ENCODE data around the gene MLLT3.
"Not testable (repeated sequence)": the region's sequence is repeated elsewhere in the genome, so short reads cannot be mapped to it uniquely, and the experiment has no call there.

The MLLT3 gene

DNA sequence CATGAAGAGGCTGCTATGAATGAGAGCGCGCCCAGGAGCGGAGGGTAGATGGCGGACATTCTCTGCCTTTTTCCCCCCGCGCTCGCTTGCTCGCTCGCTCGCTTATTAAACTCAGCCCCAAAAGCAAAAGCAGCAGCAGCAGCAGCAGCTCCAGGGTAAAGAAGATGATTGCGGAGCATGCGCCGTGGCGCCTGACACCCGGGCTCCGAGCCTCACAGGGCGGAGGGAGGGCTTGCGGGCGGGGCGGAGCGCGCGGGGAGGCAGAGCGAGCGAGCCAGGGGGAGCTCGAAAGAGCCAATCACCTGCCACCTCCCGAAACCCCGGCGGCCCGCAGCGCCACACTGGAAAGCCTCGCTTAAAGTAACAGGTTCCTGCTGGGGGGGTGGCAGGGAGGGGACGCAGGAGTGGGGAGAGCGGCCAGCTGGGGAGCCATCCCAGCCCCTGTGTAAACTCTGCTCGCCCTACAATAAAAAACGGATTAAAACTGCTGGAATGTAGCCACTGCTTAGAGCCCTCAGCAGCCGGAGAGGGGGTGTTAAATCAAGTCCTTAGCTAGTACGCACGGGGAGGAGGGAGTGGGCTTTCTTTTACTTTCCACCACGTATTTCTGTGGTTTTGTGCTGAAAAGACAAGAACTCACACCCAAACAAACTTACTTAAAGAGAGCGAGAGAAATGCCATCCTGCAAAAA lies at the start of gene MLLT3:
Gene MLLT3 (minus strand): TSS at position 170 of the 691 bp plus-strand sequence.
- peak; percentile 96 for DNase-seq

DNA sequence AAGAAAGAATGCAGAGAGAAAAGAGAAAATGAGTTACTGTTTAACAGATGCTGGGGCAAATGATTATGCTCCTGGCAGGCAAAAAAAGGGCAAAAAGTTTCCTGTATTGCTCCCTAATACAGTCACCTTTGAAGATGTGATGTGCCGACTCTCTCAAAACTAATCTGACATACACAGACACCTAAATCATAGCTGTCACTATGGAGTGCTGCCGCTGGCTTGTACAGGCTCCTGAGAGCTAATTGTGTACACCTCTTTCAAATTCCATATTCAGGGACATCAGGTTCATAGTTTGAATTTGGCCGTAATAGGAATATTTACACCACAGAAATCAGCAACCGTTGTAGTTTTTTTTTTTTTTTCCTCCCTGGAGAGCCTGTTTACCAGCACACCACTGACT lies 49.3 kb upstream of the MLLT3 start:
- no peak for DNase-seq

DNA sequence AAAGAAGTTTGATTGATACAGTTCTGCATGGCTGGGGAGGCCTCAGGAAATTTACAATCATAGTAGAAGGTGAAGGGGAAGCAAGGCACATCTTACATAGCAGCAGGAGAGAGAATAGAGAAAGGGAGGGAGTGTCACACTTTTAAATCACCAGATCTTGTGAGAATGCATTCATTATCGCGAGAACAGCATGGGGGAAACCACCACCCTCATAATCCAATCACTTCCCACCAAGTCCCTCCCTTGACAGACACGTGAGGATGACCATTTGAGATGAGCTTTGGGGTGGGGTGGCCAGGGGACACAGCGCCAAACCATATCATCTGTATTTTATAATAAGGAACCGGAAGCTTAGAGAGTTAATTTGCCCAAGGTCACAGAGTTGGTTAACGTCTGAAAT lies 48.1 kb upstream of the MLLT3 start:
- DNase-seq: no peak

DNA sequence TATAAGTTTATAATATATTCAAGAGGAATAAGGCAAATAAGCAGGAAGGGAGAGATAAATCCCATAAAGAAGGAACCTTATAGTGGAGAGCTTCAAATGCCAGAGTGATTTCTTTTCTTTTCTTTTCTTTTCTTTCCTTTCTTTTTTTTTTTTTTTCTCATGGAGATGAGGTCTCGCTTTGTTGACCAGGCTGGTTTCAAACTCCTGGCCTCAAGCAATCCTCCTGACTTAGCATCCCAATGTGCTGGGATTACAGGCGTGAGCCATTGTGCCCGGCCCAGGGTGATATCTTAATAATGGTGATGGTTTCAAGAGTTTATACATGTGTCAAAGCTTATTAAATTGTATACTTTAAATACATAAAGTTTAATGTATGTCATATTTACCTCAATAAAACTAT lies 42.2 kb upstream of the MLLT3 start:
- no peak for DNase-seq

DNA sequence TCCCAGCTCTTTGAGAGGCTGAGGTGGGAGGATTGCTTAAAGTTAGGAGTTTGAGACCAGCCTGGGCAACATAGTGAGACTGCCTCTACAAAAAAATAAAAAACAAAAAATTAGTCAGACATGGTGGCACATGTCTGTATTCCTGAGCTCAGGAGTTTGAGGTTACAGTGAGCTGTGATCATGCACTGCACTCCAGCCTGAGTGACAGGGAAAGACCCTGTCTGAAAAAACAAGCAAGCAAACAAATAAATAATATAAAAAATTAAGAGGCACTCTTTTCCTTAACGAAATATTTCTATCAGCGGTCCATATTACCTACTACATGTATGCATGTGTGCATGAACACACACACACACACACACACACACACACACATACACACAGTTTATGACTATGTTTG lies 40.8 kb upstream of the MLLT3 start:
- no peak for DNase-seq

DNA sequence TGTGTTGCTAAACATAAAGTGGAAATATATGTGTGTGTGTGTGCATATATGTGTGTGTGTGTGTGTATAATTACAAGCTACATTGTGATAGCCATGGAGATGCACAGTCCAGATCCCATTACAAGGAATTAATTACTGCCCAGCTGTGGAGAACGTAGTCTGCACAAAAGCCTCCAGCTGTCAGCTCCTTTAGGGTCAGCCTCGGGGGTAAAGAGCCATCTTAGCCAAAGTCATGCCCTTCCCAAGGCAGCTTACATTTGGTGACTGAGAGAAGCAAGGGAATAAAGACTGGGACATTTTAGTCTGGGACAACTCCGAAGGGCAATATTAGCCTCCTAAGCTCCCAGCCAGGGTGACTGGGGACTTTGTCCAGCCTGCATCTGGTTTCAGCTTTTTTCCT lies 39.9 kb upstream of the MLLT3 start:
- peak; percentile 21 for DNase-seq

DNA sequence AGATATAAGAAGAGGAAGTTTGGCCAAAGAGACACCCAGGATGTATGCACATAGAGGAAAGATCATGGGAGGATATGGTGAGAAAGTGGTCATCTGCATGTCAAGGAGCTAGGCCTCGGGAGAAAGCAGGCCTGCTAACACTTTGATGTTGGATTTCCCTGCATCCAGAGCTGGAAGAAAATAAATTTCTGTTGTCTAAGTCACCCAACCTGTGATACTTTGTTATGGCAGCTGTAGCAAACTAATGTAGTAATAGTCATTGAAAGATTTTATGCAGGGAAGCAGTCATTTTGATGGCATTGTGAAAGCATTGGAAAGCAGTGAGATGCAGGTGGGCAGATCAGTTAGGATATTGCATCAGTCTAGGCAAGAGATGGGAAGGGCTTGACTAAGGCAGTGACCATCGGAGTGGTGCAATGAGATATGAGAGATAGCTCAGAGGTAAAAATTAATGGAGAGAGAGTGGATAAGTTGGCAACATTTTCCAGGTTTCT lies 37.2 kb upstream of the MLLT3 start:
- no peak for DNase-seq

DNA sequence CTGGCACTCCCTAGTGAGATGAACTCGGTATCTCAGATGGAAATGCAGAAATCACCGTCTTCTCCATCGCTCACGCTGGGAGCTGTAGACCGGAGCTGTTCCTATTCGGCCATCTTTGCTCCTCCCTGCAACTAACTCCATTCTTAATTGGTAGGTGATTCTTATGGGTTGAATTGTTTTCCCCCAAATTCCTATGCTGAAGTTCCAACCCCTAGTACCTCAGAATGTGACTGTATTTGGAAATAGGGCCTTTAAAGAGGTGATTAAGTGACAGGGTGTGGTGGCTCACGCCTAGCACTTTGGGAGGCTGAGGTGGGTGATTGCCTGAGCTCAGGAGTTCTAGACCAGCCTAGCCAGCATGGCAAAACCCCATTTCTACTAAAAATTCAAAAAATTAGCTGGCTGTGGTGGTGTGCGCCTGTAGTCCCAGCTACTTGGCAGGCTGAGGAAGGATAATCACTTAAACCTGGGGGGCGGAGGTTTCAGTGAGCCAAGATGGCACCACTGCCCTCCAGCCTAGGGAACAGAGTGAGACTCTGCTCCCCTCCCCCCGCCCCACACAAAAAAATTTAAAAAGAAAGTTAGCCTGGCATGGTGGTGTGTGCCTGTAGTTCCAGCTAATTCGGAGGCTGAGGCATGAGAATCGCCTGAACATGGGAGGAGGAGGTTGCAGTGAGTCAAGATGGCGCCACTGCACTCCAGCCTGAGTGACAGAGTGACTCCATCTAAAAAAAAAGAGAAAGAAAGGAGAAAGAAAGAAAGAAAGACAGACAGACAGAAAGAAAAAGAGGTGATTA lies 36.6 kb upstream of the MLLT3 start:
- DNase-seq: no peak

DNA sequence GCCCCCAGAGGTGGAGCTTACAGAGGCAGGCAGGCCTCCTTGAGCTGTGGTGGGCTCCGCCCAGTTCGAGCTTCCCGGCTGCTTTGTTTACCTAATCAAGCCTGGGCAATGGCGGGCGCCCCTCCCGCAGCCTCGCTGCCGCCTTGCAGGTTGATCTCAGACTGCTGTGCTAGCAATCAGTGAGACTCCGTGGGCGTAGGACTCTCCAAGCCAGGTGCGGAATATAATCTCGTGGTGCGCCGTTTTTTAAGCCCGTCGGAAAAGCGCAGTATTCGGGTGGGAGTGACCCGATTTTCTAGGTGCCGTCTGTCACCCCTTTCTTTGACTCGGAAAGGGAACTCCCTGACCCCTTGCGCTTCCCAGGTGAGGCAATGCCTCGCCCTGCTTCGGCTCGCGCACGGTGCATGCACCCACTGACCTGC lies 36.0 kb upstream of the MLLT3 start:
- DNase-seq: not testable (repeated sequence)

DNA sequence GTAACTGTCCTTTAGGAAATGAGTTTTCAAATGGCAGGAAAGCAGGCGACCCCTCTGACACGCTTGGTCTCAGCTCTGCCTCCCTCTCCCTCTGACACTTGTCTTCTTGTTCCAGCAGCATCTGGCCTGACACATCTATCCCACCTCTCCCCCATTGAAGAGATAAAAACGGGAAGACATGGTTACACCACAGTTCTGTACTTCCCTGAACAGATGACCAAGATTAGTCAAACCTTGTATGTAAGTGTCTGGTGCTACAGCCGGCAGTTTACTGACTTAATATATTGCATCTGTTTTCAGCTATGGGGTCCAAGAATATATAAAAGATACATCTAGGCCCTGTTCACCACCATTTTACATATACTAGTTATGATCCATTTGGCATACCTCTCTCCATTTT lies 29.6 kb upstream of the MLLT3 start:
- no peak for DNase-seq

DNA sequence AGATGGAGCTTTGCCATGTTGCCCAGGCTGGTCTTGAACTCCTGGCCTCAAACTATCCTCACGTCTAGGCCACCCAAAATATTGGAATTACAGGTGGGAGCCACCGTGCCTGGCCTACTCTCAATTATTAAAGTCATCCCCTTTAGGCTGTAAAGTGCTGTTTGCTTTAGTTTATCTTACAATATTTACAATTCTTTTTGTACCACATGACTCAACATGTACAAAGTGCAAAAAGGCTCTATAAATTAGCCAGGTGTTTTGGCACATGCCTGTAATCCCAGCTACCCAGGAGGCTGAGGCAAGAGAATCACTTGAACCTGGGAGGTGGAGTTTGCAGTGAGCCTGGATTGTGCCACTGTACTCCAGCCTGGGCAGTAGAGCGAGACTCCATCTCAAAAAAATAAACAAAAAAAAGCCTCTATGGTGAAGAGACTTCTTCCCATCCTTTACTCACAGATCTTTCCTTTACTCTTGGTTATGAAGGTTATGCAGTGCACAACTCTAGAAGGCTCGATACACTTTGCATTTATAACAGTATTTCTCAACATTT lies 28.5 kb upstream of the MLLT3 start:
- no peak for DNase-seq

DNA sequence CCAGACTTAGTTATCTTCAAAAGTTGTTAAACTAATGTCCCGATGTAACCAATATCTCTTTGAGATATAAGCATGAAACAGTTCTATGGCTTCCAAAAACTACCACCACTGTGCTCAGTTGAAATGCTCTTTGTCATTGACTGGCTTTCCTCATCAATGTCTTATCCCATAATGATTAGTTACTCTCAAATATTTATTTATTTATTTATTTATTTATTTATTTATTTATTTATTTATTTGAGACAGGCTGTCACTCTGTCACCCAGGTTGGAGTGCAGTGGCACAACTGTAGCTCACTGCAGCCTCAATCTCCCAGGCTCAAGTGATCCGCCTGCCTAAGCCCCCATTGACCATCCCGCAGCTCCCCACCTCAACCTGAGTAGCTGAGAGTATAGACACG lies 28.0 kb upstream of the MLLT3 start:
- DNase-seq: no peak

DNA sequence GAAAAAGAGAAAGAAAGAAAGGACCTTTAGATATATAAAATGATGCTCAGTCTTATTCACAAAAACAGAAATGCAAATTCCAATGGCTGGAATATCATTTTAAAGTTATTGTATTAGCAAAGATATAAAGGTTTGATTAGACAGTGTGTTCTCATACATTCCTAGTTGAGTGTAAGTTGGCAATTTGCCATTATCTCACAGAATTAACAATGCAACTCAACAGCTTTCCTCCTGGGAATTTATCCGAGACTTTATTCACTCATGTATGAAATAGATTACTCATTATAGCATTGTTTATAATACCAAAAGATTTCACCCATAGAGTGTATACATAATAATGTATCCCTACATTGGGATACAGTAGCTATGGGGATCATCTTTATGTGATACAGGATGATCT lies 27.1 kb upstream of the MLLT3 start:
- DNase-seq: no peak

DNA sequence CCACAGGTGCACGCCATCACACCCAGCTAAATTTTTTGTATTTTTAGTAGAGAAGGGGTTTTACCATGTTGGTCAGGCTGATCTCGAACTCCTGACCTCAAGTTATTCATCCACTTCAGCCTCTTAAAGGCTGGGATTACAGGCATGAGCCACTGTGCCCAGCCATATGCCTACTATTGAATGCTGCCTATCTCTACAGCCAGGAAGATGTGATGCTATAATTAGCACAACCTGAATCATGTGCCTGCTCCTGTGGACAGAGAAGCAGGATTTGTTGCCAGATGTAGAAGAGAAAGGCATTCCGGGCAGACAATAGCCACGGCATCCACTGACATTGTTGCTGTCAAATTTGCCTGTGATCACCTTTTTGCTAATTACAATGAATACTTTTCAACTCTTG lies 24.4 kb upstream of the MLLT3 start:
- no peak for DNase-seq

DNA sequence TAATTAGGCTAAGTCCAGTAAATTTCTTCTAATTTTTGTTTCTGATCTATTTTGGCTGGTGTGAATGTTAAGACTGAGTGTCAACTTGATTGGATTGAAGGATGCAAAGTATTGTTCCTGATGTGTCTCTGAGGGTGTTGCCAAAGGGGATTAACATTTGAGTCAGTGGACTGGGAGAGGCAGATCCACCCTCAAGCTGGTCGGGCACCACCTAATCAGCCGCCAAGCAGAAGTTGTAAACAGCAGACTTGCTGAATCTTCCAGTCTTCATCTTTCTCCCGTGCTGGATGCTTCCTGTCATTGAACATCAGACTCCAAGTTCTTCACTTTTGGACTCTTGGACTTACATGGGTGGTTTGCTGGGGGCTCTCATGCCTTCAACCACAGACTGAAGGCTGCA lies 21.4 kb upstream of the MLLT3 start:
- no peak for DNase-seq

DNA sequence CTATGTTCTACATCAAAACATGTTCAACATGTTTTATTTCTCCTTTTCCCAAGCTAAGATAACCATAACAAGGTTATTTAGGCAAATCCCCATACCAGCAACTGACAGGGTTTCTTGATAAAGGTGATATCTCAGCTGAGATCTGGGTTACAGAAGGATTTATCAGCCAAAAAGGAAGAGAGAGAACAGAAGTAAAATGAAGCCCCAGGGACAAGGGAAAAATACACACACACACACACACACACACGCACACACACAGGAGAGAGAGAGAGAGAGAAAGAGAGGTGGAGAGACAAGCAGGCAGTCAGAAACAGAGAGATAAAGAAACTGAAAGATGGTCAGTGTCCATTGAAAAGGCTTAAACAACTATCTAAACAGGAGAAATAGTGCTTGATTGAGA lies 19.7 kb upstream of the MLLT3 start:
- DNase-seq: no peak

DNA sequence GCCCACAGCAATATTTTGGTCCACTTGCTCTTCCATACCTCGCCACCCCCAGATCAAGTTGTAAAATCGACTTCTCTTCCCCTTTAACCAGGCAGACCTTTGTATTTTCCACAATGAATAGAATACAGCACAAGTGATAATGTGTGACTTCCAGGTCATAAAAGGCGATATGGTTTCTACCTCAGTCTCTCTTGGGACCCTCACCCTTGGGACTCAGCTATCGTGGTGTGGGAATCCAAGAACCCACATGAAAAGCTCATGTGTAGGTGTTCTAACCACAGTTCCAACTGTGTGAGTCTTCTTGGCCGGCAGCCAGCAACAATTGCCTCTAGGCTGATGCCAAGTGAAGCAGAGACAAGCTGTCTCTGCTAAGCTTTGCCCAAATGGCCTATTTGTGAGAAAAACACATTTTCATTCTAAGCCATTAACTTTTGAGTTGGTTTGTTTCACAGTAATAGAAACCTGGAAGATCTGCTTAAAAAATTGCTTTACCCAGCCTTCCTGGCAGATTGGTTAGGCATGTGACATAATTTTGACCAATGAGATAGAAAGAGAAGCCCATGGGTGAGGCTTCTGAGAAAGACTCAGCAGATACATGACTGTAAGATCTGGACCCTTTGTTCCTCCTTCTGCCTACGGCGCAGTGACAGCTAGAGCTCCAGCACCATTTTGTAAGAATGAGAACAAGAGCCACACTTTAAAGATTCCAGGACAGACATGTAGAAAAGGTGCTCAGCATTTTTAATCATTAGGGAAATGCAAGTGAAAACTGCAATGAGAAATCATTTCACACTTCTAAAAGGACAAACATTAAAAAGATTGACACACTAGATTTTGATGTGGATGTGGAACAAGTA lies 18.3 kb upstream of the MLLT3 start:
- peak; percentile 76 for DNase-seq

DNA sequence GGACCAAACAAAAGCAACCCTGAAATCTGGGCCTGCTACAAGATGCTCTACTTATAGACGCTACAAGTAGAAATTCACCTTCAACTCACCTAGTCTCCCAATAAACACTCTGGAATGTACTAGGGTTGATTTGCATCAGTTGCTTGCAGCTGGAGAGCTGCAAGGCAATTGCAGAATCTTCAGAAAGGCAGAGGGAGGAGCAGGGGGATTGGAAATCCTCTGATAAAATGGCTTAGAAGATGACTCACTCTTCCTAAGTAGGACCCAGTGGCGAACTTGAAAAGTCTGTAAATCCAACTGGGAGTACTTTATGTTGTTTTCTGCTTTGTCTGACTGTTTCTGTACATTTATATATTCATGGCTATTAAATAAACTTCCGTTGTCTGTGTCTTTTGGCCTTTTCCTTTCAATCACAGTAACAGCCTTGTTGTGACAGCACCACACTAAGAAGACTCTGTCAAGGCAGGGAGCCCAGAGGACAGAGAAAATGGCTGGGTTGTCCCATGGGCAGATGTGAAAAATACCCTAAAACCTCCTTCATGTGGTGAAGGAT lies 14.7 kb upstream of the MLLT3 start:
- DNase-seq: no peak

DNA sequence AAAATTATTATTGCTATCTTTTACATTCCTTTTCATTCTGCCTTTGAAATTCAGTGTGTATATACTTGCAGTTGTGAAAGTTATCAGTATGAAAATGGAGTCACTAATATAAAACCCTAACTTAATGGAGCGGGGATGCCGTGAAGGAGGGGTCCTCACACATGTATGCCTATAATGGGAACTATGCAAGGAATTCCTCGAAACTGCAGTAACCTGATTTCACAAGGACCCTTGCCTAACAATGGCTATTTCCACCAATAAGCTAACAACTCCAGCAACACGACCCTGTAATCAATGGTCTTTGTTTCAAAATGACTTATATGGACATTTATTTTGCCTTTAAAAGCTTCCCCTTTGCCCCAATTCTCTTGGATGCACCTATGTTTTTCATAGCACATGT lies 12.6 kb upstream of the MLLT3 start:
- DNase-seq: no peak

DNA sequence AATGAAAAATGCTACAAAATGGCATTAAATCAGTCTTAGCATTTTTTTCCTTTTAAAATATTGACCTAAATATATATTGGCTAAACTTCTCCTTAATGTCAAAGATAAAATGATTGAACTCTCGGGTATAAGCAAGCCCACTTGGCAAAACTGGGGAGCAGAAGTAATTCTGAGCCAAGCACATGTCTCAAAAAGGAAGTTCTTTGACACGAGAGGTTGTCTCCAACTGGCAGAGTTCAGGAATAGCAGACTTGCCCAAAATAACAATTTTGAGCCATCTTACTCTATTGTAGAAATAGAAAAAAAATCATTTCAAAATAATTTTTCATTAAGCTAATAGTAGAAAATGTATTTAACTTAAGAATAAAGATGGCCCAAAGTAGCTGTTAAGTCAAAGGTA lies 10.4 kb upstream of the MLLT3 start:
- no peak for DNase-seq

DNA sequence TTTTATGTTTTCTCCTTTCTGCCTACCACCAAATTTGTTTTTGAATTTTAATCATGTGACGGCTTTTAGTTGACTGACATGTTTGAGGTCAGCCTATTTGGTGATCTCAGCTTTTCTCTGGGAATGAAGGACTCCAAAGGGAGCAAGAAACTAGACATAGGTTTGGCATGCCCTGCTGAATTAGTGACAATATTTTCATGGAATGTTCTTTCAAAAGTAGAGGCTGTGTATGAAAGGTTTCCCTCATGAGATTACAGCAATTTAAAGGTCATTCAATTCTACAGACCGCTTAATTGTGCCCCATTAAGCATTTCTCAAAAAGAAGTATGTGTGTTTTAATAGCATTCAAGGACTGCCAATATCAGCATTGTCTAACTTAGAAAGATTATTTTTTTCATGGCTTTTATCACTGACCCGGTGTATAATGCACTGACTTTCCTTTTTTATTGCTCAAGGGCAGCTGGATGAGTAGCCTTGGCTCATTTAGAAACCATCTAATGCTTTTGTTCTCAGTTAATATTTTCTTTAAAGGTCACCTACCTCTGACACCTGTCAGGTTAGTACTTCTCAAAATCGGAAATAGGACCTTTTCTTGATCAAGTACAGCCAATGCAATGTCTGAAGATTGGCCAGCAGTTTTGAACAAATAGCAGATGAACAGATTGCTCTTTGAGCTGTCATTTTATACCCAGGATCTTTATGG lies 8.1 kb upstream of the MLLT3 start:
- DNase-seq: no peak

DNA sequence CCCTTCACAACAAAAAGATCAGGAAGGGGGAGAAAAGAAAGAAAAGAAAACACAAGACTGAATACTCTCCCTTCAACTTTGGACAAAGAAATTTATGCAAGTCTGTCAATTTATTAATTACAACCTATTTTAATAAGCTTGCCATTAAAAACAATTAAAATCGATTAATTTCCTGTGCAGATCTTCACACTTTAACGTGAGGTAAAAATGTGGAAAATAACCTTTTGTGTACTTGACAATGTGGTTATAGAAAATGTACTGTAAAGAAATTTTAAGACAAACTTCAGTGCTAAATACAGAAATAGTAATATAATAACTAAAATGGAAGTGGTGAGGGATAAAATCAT lies 2.7 kb upstream of the MLLT3 start:
- DNase-seq: no peak

All from NCI-H2227 treated with DMSO at 0.1 percent for 48 hours (cell line).